SU-DHL-6 (cell line): ENCODE data around the gene LTK.
A peak's percentile ranks its signal among the peaks of the same experiment; 100 is the strongest.

ENCODE experiments used
- H2AFZ ChIP-seq: fragments of 200-600 bp; sonication (generic); 2 replicates; pipeline ENCODE4 v1.6.1; 2014; ENCODE audit warnings: low read depth, mild to moderate bottlenecking, moderate library complexity, mixed read lengths, antibody characterized with exemption, low read length; ENCODE audit not compliant: severe bottlenecking
- H3F3A ChIP-seq: fragments of 200-600 bp; shearing (Covaris generic); 2 replicates; pipeline ENCODE4 v1.6.0; 2016; ENCODE audit warnings: antibody characterized with exemption, mild to moderate bottlenecking; ENCODE audit not compliant: insufficient read depth
- H3K27ac ChIP-seq: fragments of 200-600 bp; sonication (generic); 2 replicates; pipeline ENCODE4 v1.5.1; 2016; ENCODE audit warnings: low read depth, mild to moderate bottlenecking, low read length, moderate library complexity, mixed read lengths
- H3K27me3 ChIP-seq: fragments of 200-600 bp; sonication (generic), shearing (Covaris generic); 2 replicates; pipeline ENCODE4 v1.6.0; 2014; ENCODE audit warnings: mild to moderate bottlenecking, low read length
- H3K36me3 ChIP-seq: fragments of 200-600 bp; sonication (generic); 2 replicates; pipeline ENCODE4 v1.6.1; 2014; ENCODE audit warnings: mild to moderate bottlenecking, low read length, mixed read lengths
- H3K4me2 ChIP-seq: fragments of 300-600, 200-600 bp; shearing (Covaris generic), sonication (generic); 2 replicates; pipeline ENCODE4 v1.6.0; 2014; ENCODE audit warnings: low read length, low read depth, mild to moderate bottlenecking; ENCODE audit not compliant: poor library complexity, severe bottlenecking
- H3K4me3 ChIP-seq: fragments of 200-600 bp; sonication (generic); 2 replicates; pipeline ENCODE4 v1.5.1; 2014; ENCODE audit warnings: antibody characterized with exemption, low read length, mild to moderate bottlenecking, mixed read lengths; ENCODE audit not compliant: insufficient read depth, poor library complexity, severe bottlenecking
- H3K79me2 ChIP-seq: fragments of 200-600 bp; sonication (generic); 2 replicates; pipeline ENCODE4 v1.6.1; 2014; ENCODE audit warnings: mild to moderate bottlenecking, low read length, moderate library complexity; ENCODE audit not compliant: insufficient read depth
- H3K9ac ChIP-seq: fragments of 200-600 bp; sonication (generic); 2 replicates; pipeline ENCODE4 v1.7.0; 2014; ENCODE audit warnings: mild to moderate bottlenecking, low read length
- H3K9me2 ChIP-seq: fragments of 200-600 bp; sonication (generic); replicated peaks from 2 replicates; pipeline ENCODE4 v1.6.1; 2014; ENCODE audit warnings: low read length; ENCODE audit not compliant: insufficient read depth
- H3K9me3 ChIP-seq: fragments of 200-600 bp; sonication (generic); 2 replicates; pipeline ENCODE4 v1.6.1; 2014; ENCODE audit warnings: low read length, mixed read lengths; ENCODE audit not compliant: insufficient read depth
- H4K20me1 ChIP-seq: fragments of 200-600 bp; sonication (generic); 2 replicates; pipeline ENCODE4 v1.6.1; 2014; ENCODE audit warnings: low read depth, mild to moderate bottlenecking, antibody characterized with exemption, low read length, moderate library complexity, mixed read lengths
- EZH2phosphoT487 ChIP-seq: fragments of 200-600 bp; sonication (generic), shearing (Covaris generic); conservative IDR thresholded peaks from 2 replicates; pipeline ENCODE4 v1.6.1; 2018; ENCODE audit warnings: mild to moderate bottlenecking, antibody characterized with exemption, low read length, moderate library complexity, mixed read lengths
- TF ChIP-seq, protein P1 (sequence below): fragments of 200-600 bp; sonication (generic); IDR thresholded peaks from one replicate; pipeline ENCODE4 v1.5.1; 2017; ENCODE audit warnings: antibody characterized with exemption, mild to moderate bottlenecking, low read length, moderate library complexity; ENCODE audit not compliant: insufficient read depth, poor library complexity, severe bottlenecking

The LTK gene

DNA sequence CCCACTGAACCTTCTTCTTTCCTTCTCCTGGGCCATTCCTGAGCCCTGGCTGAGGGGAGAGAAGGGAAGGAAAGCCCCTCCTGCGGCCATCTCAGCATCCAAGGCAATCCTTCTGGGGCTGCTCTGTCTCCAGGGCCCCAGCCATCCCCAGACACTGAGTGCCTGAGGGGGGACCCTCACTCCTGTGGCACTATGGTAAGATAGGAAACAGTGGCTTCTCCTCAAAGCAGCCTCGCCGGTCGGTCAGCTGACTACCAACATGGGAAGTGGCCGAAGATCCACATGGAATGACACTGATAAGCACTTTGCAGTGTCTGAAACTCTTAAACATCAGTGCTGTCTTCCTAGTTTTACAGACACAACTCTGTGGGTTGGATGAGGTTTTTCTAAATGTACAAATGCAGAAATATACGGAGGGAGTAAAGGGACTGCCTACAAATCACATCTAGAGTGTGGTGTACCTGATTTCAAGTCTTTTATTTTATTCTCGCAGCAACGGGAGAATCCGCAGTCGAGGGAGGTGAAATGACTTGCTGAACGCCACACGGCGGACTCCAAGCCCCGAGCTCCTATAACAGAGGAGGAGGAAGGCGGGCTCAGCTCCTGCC, 20.9 kb downstream of the LTK start:
- Histone ChIP-seq H2AFZ (peak overlapping the region; percentile 79), H3K27me3 (no peaks in the 10 kb centered on the region), H3K4me3 (peak overlapping the region; percentile 53), H3K36me3 (no peaks in the 10 kb centered on the region), H3K9ac (peak overlapping the region; percentile 62), H3K79me2 (no peaks in the 10 kb centered on the region), H3K9me3 (no peaks in the 10 kb centered on the region), H3F3A (no peaks in the 10 kb centered on the region), H3K4me2 (peak overlapping the region; percentile 80), H3K27ac (no peak overlapping the region), H3K9me2 (no peaks in the 10 kb centered on the region), H4K20me1 (no peaks in the 10 kb centered on the region; the same call in 1 of the 2 replicates)
- TF ChIP-seq, protein P1, sequence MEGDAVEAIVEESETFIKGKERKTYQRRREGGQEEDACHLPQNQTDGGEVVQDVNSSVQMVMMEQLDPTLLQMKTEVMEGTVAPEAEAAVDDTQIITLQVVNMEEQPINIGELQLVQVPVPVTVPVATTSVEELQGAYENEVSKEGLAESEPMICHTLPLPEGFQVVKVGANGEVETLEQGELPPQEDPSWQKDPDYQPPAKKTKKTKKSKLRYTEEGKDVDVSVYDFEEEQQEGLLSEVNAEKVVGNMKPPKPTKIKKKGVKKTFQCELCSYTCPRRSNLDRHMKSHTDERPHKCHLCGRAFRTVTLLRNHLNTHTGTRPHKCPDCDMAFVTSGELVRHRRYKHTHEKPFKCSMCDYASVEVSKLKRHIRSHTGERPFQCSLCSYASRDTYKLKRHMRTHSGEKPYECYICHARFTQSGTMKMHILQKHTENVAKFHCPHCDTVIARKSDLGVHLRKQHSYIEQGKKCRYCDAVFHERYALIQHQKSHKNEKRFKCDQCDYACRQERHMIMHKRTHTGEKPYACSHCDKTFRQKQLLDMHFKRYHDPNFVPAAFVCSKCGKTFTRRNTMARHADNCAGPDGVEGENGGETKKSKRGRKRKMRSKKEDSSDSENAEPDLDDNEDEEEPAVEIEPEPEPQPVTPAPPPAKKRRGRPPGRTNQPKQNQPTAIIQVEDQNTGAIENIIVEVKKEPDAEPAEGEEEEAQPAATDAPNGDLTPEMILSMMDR: no peak
- TF ChIP-seq EZH2phosphoT487: no peak

DNA sequence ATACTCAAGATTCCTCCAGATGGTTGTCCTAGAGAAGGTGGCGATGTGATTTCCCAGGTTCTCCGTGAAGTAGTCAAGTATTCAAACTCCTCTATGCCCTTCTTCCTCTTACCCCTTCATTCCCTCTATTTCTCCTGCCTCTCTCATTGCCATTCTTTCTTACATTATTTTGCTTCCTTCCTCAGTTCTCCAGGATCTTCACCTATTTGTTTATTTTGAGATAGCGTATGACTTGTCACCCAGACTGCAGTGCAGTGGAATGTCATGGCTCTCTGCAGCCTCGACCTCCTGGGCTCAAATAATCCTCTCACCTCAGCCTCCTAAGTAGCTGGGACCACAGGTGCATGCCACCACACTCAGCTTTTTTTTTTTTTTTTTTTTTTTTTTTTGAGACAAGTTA, 21.7 kb downstream of the LTK start:
- Histone ChIP-seq H3K27me3 (no peaks in the 10 kb centered on the region), H3F3A (no peaks in the 10 kb centered on the region), H3K79me2 (no peaks in the 10 kb centered on the region), H3K9me2 (no peaks in the 10 kb centered on the region), H3K4me3 (no peak overlapping the region), H3K36me3 (no peaks in the 10 kb centered on the region), H3K9ac (no peak overlapping the region), H4K20me1 (no peaks in the 10 kb centered on the region; the same call in 1 of the 2 replicates), H3K4me2 (no peak overlapping the region), H3K27ac (no peak overlapping the region), H2AFZ (no peak overlapping the region), H3K9me3 (no peaks in the 10 kb centered on the region)
- TF ChIP-seq EZH2phosphoT487: no peak
- TF ChIP-seq, protein P1: no peak

DNA sequence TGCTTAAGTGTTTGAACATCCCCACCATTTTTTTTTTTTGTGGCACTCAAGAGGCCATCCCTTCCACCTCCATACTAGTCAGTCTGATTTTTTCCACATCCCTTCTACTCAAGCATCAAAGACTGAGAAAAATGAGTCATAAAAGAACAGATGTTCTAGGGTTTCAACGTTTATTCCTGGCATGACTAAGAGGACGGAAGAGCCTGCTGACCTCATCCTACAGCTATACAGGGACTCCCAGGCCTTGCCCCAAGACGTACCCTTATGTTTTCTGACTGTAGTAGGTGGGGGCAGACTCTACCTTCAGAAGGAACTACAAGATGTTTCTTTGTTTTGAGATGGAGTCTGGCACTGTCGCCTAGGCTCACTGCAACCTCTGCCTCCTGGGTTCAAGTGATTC, 23.3 kb downstream of the LTK start:
- TF ChIP-seq EZH2phosphoT487: no peak
- TF ChIP-seq, protein P1: no peak
- no peaks in the 10 kb centered on the region for H3F3A ChIP-seq
- H3K9ac ChIP-seq: no peak overlapping the region
- H4K20me1 ChIP-seq: no peaks in the 10 kb centered on the region; the same call in 1 of the 2 replicates
- no peak overlapping the region for H2AFZ ChIP-seq
- no peaks in the 10 kb centered on the region for H3K9me2 ChIP-seq
- no peak overlapping the region for H3K4me2 ChIP-seq
- H3K27ac ChIP-seq: no peak overlapping the region
- no peaks in the 10 kb centered on the region for H3K36me3 ChIP-seq
- no peak overlapping the region for H3K4me3 ChIP-seq
- no peaks in the 10 kb centered on the region for H3K27me3 ChIP-seq
- H3K9me3 ChIP-seq: no peaks in the 10 kb centered on the region
- no peaks in the 10 kb centered on the region for H3K79me2 ChIP-seq
